Activated gamma-delta T cell (primary cell): ENCODE data around the gene RNF167.

Source experiments
- DNase-seq: peaks from one replicate; lab custom pipeline; 2025; lab: John Stamatoyannopoulos, UW

The RNF167 gene

GRCh38 chr17:4938688-4939545 is 1.2 kb upstream of the RNF167 start:
- no peak for DNase-seq

- DNase-seq: no peak
These were observed 597 bp upstream of the RNF167 start for GRCh38 chr17:4939546-4939795.

DNA sequence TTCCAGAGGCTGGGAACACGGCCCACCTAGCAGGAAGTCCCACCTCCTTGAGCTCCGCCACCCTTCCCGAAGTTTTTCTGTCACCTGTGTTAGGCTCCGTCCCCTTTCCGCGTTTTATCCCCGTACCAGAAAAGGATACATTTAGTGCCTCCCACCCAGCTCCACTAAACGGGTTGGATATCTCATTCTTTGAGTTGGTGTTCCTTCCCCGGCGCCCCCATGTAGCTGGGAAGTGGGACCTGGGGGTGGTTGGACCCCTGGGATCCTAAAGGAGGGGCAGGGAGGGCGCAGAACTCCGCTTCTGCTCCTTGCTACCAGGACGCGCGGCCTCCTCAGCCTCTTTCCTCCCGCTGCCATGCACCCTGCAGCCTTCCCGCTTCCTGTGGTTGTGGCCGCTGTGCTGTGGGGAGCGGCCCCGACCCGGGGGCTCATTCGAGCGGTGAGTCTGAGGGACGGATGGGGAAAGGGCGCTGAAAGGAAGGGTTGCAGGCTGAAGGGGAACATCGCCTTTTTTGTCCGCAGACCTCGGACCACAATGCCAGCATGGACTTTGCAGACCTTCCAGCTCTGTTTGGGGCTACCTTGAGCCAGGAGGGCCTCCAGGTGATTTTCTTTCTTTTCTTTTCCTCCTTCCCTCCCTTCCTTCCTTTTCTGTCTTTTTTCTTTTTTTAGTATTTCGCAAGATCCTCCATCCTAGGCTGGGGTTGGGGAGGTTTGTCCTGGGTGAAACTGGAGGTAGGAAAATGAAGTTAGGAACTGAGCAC is 669 bp downstream of the RNF167 start:
- peak; percentile 36 for DNase-seq

DNA sequence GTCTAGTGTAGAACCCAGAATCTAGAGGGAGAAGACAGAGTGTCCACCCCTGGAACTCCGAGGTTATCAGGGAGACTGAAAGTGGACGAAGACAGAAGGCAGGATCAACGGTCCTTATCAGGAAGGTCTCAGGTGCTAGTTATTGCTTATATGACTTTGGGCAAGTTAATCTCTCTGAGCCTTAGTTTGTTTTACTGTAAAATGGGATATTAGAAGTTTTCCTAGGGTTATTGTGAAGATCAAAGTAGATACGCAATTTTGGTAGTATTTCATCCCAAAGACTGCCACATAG is 1.2 kb downstream of the RNF167 start:
- no peak for DNase-seq

- no peak for DNase-seq
These were observed 2.9 kb downstream of the RNF167 start for GRCh38 chr17:4942760-4943508.

GRCh38 chr17:4944163-4944553 is 4.1 kb downstream of the RNF167 start:
- no peak for DNase-seq

DNA sequence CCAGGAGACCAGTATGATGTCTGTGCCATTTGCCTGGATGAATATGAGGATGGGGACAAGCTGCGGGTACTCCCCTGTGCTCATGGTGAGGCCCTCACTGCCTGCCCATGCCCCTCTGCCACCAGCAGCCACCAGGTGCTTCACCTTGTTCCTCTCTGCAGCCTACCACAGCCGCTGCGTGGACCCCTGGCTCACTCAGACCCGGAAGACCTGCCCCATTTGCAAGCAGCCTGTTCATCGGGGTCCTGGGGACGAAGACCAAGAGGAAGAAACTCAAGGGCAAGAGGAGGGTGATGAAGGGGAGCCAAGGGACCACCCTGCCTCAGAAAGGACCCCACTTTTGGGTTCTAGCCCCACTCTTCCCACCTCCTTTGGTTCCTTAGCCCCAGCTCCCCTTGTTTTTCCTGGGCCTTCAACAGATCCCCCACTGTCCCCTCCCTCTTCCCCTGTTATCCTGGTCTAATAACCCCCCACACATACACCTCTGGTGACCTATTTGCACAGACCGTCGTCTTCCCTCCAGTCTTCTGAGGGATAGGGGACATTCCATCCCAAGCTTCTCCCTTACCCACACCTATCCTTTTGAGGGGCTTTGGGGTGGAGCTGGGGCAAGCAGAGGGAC is 4.6 kb downstream of the RNF167 start:
- DNase-seq: no peak

DNA sequence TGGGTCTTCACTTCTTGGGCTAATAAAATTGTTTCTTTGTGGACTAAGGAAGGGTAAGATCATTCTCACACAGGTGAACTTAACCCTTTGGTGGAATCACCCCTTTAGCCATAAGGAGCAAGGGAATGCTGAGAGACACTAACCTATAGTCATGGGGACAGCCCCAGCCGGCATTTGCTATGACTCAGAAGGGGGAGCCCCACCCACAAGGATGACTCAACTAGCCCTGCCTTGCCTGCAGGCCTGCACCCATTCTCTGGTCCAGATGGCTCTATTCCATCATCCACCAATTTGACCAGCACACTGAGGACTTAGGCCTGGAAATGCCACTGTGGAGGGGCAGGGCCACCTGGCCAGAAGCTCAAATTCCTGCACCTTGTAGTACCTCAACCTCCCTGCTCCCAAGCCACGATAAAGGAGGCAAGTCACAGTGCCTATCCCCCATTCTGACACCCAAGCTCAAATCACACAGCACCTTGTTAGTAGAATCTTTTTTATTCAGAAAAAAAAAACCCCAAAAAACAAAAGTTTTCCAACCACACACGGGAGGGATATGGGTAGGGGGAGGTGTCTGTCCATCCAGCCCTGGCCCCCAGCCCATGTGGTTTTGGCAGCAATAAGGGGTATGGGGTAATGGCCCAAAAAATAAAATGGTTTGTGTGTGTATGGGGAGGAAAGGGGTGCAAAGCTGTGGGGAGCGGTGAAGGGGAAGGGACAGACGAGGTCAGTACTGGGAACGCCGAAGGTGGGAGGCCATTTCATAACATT is 5.3 kb downstream of the RNF167 start:
- no peak for DNase-seq

- DNase-seq: no peak
These were observed 5.8 kb downstream of the RNF167 start for GRCh38 chr17:4945944-4946280.

GRCh38 chr17:4946312-4946976 is 6.4 kb downstream of the RNF167 start:
- DNase-seq: no peak

DNA sequence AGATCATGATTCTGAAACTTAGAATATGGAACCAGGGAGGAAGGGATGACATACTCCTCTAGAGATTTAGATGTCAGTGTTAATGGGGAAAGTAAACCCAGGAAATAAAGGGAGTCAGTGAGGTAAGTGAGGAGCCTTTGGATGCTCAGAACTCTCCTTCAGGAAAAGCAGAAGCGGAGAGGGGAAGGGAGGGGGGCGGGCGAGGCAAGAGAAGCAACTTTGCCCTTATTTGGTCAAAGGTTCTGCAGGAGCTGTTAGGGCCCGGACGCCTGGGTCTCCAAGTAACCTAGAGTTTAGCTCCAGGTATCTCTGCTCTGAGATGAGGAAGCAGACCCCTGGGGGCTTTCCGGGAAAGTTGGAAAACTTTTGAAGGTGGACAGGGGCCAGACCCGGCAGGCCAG is 6.9 kb downstream of the RNF167 start:
- DNase-seq: no peak

GRCh38 chr17:4947411-4948165 is 7.5 kb downstream of the RNF167 start:
- DNase-seq: peak; percentile 55

- DNase-seq: peak; percentile 62
These were observed 8.3 kb downstream of the RNF167 start, which contains the start of gene PFN1 for GRCh38 chr17:4948166-4948930. Gene PFN1, minus strand, starts transcription at chr17:4948530. Its CDS starts 136 bp downstream, at chr17:4948394.

GRCh38 chr17:4948931-4949320 is 8.9 kb downstream of the RNF167 start:
- DNase-seq: peak; percentile 59

GRCh38 chr17:4949321-4950074 is 9.4 kb downstream of the RNF167 start:
- DNase-seq: peak; percentile 70

DNA sequence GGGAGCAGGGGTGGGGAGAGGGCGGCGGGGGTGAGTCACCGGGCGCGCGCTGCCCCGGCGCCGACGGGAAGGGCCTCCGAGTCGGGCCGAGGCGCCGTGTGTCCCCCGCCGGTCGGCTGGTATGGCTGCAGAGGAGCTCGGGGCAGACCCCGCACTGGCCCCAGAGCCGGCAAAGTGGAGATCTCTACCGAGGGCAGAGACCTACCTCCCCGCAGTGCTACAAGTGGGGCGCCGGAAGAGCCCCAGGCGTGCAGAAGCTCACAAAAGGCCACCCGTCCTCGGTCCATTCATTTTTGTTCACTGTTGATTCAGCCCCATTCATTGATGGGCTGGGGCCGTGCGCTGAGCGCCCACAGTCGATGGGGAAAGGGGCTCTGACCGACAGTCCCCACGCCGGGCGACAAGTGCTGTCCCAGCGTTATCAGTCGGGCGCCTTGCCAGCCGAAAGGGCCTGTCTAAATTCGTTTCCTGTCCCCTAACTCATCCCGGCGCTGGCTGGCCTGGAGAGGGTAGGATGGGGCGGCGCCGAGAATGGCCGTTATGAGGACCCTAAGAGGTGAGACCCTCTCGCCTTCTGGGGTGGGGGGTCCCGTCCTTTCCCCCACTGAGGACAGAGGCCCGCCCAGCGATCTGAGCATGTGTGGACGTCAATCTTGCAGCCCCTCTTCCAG is 10.1 kb downstream of the RNF167 start:
- DNase-seq: peak; percentile 70

DNA sequence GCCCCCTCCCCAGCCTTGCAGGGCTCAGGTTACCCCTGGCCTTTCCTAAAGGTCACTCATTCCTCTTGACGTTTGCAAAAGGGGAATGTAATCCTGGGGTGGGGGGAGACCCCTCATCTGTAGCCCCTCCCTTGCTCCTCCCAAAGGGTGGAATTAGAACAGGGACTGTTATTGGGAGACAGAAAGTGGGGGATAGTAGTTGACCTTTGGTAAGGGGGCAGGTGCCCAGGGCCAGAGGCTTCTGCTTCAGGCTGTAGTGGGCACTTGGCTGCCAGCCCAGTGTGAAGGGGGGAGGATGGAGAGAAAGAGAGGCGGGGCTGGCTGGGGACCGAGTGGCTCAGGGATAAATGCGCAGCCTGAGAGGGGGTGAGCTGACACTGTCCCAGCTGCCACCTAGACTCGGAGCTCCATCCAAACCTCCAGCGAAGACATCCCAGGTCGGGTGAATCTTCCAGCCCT is 10.7 kb downstream of the RNF167 start, which contains the start of gene ENO3:
Gene ENO3, plus strand, starts transcription at position 374 of the 459 bp plus-strand sequence. CDS start 711 bp downstream, outside the sequence.
- no peak for DNase-seq

- DNase-seq: no peak
These were observed 11.4 kb downstream of the RNF167 start for GRCh38 chr17:4951486-4951885.
